Activated naive CD4-positive, alpha-beta T cell treated with Interleukin-2 at 50 U/mL for 16 hours (primary cell): Measurements from ENCODE around the gene SCN4B.

Experiments used
- DNase-seq: peaks from one replicate; pipeline ENCODE4 v3.0.0-alpha.2; 2020

SCN4B gene

GRCh38 chr11:118128310-118128709 is 24.3 kb downstream of the SCN4B start:
- no peak for DNase-seq

DNA sequence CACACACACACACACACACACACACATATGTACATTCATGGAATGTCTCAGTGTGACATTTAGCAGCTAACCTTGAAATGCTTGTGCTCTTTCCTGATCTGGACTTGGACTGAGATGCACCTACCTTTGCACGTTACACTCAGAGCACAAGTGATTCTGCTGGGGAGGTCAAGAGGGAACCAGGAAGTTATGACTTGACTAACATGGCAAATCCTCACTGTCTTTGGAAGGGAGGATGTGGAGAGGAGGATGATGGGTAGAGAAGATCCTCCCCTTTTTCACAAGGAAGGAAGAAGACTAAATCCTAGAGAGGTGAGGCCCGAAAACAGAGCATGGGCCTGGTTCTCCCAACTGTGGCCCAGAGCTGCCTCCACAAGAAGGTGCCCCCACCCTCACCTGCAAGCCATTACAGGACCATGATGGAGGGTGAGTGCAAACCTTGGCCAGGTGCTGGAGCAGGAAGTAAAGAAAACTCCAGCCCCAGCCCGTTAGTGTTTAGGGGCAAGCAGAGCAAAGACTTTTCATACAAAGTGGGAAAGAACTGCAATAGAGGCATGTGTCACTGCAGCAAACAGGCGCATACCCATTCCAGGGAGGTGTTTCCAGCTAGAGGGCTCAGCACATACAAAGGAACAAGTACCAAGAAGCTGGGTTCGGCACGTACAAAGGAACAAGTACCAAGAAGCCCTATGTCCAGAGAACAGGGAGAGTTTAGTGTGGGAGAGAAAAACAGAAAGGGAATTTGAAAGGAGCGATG is 26.4 kb downstream of the SCN4B start:
- no peak for DNase-seq

DNA sequence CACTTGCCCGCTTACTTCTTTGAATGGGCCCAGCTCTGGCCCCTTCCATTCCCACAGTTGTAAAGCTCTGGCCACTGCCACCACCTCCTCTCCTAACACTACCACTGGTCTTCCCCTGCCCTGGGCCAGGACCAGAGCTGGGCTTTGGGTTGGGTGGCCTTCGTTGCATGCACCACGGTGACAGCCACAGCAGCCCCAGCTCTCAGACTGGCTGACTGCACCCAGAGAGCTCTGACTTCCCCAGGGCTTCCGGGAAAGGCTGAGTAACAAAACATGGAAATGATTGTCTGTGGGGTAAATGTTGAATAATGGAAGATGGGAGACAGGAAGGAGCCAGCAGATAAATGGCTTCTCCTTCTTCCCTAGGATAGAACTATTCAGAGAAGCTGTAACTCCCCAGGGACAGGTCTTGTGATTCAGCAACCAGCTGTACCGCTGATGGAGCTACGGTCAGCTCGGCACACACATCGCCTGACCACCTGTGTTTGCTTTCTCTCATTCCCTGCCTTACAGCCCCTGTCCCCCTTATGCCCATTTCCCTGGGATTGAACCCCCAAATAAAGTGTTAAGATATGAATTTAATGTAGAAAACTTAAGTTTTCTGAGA is 27.6 kb downstream of the SCN4B start:
- DNase-seq: no peak

DNA sequence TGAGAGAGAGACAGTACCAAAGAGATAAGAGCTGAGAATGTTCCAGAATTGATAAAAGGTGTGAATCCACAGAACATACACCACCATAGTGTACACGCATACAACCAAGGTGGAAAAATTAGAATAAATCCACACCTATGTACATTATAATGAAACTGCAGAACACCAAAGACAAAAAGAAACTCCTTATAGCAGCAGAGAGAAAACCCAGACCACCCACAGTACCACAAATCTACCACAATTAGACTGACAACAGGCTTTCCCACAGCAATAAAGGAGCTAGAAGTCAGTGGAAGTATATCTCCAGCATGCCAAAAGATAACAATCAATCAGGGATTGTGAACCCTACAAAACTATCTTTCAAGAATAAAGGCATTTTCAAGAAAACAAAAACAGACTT is 31.8 kb downstream of the SCN4B start:
- no peak for DNase-seq

DNA sequence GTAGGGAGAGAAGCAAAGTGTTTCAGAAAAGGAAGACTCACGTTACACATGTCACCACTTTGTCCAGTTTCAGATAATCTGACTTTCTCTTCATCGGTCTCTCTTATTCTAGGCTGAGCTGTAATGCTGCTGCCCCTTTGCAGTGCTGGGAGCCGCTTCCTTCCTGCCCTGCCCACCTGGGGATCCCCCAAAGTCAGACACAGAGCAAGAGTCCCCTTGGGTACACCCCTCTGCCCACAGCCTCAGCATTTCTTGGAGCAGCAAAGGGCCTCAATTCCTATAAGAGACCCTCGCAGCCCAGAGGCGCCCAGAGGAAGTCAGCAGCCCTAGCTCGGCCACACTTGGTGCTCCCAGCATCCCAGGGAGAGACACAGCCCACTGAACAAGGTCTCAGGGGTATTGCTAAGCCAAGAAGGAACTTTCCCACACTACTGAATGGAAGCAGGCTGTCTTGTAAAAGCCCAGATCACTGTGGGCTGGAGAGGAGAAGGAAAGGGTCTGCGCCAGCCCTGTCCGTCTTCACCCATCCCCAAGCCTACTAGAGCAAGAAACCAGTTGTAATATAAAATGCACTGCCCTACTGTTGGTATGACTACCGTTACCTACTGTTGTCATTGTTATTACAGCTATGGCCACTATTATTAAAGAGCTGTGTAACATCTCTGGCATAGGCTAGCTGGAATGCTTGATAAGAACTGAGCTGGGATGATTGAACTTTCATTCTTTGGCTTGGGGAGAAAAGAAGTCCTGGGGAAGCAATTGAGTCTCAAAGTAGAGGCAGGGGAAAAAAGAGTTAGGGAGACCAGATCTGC is 34.6 kb downstream of the SCN4B start:
- no peak for DNase-seq

DNA sequence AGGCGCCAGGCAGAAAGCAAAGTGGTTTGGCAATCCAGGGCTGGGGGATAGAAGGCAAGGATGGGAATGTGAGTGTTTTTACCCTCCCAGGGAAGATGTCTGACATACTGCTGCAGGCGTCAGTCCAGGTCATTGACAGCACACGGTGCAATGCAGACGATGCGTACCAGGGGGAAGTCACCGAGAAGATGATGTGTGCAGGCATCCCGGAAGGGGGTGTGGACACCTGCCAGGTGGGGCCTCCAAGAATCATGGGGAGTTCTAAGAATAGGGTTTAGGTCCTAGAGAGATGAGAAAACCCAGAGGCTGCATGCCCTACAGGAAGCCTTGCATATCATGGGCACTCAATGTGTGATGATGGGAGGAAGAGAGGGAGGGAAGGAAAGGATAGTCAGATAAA is 37.6 kb downstream of the SCN4B start:
- no peak for DNase-seq

DNA sequence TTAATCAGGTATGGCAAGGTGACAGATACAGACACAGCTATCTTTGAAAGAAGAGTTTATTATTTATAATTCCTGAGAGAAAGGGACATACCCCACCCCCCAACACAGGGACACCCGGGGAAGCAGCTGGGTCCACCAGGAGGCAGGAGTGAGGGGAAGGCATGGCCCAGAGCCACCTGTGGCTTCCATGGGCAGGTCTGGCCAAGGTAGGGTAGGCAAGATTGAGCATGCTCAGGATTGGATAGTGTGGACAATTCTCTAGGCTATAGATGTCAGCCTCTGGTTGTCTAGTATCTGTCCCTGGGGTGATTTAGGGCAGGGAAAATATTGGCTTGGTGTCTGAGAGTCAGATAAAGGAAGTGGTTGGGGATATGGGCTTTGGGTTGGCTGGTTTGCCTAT is 38.4 kb downstream of the SCN4B start:
- DNase-seq: no peak

DNA sequence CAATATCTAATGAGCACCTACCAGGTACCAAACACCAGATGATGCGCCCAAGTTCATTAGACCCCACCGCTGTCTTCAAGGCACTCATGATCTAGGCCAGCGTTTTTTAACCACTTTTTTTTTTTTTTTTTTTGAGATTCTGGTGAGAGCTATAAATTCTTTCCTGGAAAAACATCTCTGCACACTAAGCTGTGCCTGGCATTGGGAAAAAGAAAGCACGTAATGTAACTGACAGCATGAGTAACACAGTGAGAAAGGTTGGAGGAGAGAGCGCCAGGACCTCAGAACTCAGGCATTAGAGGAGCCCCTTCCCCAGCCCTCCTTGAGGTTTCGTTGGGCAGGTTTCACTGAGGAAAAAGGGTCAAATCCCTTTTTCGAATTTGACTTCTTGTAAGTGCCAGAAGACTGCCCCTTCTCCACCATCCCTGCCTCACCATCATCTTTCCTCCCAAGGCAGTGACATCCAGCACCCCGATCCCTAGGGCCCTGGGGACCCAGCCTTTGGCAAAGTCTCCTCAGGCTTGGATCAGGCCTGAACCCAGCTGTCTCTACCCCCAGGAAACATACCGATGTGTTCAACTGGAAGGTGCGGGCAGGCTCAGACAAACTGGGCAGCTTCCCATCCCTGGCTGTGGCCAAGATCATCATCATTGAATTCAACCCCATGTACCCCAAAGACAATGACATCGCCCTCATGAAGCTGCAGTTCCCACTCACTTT is 39.8 kb downstream of the SCN4B start:
- no peak for DNase-seq

DNA sequence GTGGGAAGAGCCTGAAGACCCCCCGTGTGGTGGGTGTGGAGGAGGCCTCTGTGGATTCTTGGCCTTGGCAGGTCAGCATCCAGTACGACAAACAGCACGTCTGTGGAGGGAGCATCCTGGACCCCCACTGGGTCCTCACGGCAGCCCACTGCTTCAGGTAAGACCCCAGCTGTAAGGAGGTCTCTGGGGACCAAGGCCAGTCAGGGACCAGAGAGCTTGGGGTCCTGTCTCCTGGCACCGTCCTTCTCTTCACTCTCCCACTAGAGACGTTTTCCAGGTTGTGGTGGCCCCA is 40.9 kb downstream of the SCN4B start:
- no peak for DNase-seq

GRCh38 chr11:118111019-118111743 is 41.4 kb downstream of the SCN4B start:
- DNase-seq: no peak

GRCh38 chr11:118109231-118109630 is 43.4 kb downstream of the SCN4B start:
- no peak for DNase-seq

GRCh38 chr11:118108513-118108912 is 44.1 kb downstream of the SCN4B start:
- no peak for DNase-seq

GRCh38 chr11:118106789-118107335 is 45.8 kb downstream of the SCN4B start:
- no peak for DNase-seq

DNA sequence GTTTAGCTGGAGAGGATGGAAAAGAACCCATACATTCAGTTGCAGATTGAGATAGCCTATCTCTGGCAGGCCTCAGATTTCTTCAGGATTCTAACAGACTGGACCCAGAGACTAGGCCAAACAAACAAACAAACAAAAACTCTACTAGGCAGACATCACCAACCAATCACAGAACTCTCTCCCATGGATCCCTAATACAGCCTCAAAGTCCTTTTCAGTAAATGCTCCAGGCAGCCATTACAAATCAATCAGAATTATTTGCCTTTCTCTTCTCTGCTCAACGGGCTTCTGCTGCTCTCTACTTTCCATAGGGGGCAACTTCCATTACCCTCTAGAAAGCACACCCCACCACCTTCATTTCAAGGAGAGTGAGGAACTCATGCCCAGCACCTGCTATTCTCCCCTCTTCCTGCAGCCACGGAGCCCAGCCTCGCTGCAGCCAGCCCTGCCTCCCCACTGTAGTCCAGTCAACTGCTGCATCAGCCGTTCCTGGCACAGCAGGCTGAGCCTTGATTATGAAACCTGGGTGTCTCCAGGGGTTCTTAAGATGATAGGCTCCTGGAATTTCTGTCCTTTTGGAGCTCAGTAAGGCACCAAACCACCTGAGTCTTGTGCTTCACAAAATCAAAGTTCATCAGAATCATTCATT is 46.8 kb downstream of the SCN4B start:
- no peak for DNase-seq

GRCh38 chr11:118104491-118104890 is 48.1 kb downstream of the SCN4B start:
- no peak for DNase-seq

GRCh38 chr11:118102721-118103261 is 49.8 kb downstream of the SCN4B start:
- DNase-seq: no peak

DNA sequence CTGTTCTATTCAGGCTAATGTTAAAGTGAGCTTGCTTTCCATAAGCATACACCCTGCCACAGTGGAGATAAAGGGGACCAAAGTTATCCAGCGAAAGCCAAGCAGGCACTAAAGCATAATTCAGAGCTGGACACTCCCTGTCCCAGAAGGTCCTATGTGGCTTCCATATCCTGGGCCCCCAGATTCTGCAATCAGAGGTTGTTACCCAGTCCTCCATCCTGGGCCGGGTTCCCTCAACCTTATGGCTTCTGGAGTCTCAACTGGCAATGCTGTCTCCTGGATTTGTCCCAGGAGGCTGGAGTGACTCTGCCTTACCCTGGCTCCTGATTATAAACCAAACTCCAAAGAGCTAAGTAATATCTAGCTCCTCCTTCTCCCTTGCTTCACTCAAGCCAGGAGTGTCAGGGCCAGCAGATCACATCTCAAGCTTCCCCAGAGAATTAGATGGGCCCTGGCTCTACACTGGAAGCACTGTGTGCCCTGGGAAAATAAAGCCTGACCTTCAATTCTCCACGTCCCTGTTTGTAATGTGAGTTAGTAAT is 51.9 kb downstream of the SCN4B start:
- no peak for DNase-seq

- DNase-seq: no peak
These were observed 52.6 kb downstream of the SCN4B start for GRCh38 chr11:118099838-118100556.

- no peak for DNase-seq
These were observed 53.4 kb downstream of the SCN4B start for GRCh38 chr11:118098996-118099837.

- DNase-seq: no peak
These were observed 56.7 kb downstream of the SCN4B start for GRCh38 chr11:118095967-118096367.
